Thoracic aorta (tissue), 2 donors: ENCODE measurements around the gene BPIFB6. TPM values are rescaled to one million over a fixed set of nuclear protein-coding genes. Genes with fewer than 3 reads are reported as not detected.

ENCODE experiments used
- ATAC-seq: fragments of 150-250 bp; one replicate; pipeline ENCODE4 v1.8.0; 2017; ENCODE audit warnings: low read depth; ENCODE audit not compliant: insufficient number of reproducible peaks, low FRiP score
- DNase-seq: peaks from one replicate; pipeline ENCODE4 v3.0.0-alpha.2; 2020; ENCODE audit warnings: low spot score
- H3K27ac ChIP-seq, 2 donors: fragments of 200-600 bp; sonication (generic); 1 replicate in 1 of 2; 2 replicates in 1 of 2; pipeline ENCODE4 v1.5.1; 2016; ENCODE audit warnings: mild to moderate bottlenecking in 2 of 2, moderate library complexity in 2 of 2
- H3K27me3 ChIP-seq: fragments of 200-600 bp; sonication (generic); replicated peaks from 2 replicates; pipeline ENCODE4 v1.6.0; 2016; ENCODE audit warnings: mild to moderate bottlenecking; ENCODE audit not compliant: insufficient read depth
- H3K36me3 ChIP-seq: fragments of 200-600 bp; sonication (generic); one replicate; pipeline ENCODE4 v1.5.1; 2016
- H3K4me1 ChIP-seq, 2 donors: fragments of 200-600 bp; sonication (generic); 1 replicate in 1 of 2; 2 replicates in 1 of 2; pipeline versions ENCODE4 v1.5.1 to v1.6.0; 2016; ENCODE audit warnings: low read depth in 2 of 2, mild to moderate bottlenecking in 1 of 2; ENCODE audit not compliant: control insufficient read depth in 1 of 2
- H3K4me3 ChIP-seq: fragments of 200-600 bp; sonication (generic); 2 replicates; pipeline ENCODE4 v1.5.1; 2016; ENCODE audit warnings: mild to moderate bottlenecking
- H3K9me3 ChIP-seq: fragments of 200-600 bp; sonication (generic); 2 replicates; pipeline ENCODE4 v1.5.1; 2016
- total RNA-seq, 2 donors: library from RNA; depleted of rRNA; stranded (reverse); fragments of >200 nt; gene quantifications; one replicate each; pipeline versions ENCODE4 v1.1.0 to v1.2.3, GENCODE V29; 2016
- TF ChIP-seq, protein P1 (sequence below): fragments of 200-600 bp; sonication (generic); IDR thresholded peaks from one replicate; pipeline ENCODE4 v1.5.1; 2019; ENCODE audit warnings: antibody characterized with exemption

BPIFB6 gene
- total RNA-seq, 2 donors from 2014 or later = not detected

DNA sequence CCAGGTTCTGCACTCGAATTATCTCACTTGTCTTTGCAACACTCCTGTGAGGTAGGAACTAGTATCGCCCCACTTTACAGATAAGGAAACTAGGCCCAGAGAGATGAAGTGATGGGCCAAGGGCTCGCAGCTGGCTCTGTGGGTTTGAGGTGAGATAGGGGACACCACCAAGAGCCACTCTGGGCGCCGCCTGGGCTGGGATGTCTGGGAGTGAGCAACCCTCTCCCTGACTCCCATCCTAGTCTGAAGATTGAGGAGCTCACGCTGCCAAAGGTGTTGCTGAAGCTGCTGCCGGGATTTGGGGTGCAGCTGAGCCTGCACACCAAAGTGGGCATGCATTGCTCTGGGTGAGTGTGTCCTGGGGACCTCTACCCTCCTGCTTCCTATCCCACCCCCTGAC is 27.7 kb downstream of the BPIFB6 start:
- H3K27me3 ChIP-seq = no peaks in the 10 kb centered on the region
- ATAC-seq (no peak), DNase-seq (no peak)
- H3K4me3 ChIP-seq = no peak overlapping the region
- H3K4me1 ChIP-seq = no peaks in the 10 kb centered on the region
- no peaks in the 10 kb centered on the region for H3K9me3 ChIP-seq
- no peak overlapping the region for H3K27ac ChIP-seq
- no peaks in the 10 kb centered on the region for H3K36me3 ChIP-seq
- TF ChIP-seq, protein P1, sequence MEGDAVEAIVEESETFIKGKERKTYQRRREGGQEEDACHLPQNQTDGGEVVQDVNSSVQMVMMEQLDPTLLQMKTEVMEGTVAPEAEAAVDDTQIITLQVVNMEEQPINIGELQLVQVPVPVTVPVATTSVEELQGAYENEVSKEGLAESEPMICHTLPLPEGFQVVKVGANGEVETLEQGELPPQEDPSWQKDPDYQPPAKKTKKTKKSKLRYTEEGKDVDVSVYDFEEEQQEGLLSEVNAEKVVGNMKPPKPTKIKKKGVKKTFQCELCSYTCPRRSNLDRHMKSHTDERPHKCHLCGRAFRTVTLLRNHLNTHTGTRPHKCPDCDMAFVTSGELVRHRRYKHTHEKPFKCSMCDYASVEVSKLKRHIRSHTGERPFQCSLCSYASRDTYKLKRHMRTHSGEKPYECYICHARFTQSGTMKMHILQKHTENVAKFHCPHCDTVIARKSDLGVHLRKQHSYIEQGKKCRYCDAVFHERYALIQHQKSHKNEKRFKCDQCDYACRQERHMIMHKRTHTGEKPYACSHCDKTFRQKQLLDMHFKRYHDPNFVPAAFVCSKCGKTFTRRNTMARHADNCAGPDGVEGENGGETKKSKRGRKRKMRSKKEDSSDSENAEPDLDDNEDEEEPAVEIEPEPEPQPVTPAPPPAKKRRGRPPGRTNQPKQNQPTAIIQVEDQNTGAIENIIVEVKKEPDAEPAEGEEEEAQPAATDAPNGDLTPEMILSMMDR = no peak

DNA sequence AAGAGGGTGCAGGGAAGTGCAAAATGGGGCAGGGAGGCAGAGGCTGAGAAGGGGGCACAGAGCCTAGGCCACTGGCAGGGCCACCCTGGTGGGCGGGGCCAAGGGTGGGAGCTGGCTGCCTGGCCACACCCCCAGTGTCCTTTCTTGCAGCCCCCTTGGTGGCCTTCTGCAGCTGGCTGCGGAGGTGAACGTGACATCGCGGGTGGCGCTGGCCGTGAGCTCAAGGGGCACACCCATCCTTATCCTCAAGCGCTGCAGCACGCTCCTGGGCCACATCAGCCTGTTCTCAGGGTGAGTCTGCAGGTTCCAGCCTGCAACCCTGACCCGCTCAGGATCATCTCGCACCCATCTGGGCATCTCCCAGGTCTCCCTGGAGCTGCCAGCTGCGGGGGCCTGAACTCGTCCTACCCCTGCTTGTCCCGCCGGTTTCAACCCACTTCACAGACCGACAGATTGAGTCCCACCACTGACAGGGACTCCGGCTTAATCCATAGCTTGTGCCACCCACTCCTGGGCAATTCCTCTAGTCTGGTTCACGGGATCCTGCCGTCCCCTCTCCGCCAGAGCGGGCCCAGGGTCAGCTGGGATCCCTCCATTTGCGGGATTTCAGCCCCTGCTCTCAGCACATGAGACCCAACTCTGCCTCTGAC is 28.4 kb downstream of the BPIFB6 start:
- no peak for DNase-seq
- Histone ChIP-seq H3K9me3 (no peaks in the 10 kb centered on the region), H3K27me3 (no peaks in the 10 kb centered on the region), H3K36me3 (no peaks in the 10 kb centered on the region), H3K4me3 (no peak overlapping the region), H3K4me1 (no peaks in the 10 kb centered on the region), H3K27ac (no peak overlapping the region)
- ATAC-seq = no peak
- TF ChIP-seq, protein P1 = no peak

DNA sequence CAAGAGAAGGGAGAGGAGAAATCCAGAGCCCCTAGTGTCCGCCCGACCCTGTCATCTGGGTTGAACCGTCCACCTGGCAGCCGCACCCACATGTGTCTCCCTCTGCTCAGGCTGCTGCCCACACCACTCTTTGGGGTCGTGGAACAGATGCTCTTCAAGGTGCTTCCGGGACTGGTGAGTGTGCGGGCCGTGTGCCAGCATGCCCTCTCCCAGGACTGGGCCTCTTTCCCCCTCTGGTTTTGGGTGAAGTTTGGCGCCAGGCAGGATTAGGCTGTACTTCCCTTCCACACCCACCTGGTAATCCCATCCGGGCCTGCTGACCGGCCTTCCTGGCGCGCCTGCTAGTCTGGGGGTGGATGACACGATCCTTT is 30.2 kb downstream of the BPIFB6 start:
- DNase-seq = no peak

GRCh38 chr20:33062105-33062824 is 30.8 kb downstream of the BPIFB6 start:
- TF ChIP-seq, protein P1 = no peak
- no peak for ATAC-seq

More for the DNA sequence above, 30.2 kb downstream of the BPIFB6 start:
- no peaks in the 10 kb centered on the region for H3K27me3 ChIP-seq
- no peaks in the 10 kb centered on the region for H3K4me1 ChIP-seq
- H3K9me3 ChIP-seq = no peaks in the 10 kb centered on the region
- no peaks in the 10 kb centered on the region for H3K36me3 ChIP-seq
- H3K27ac ChIP-seq = no peak overlapping the region
- no peak overlapping the region for H3K4me3 ChIP-seq
- no peak for ATAC-seq
- TF ChIP-seq, protein P1 = no peak

GRCh38 chr20:33062825-33063149 is 31.3 kb downstream of the BPIFB6 start:
- H3K4me3 ChIP-seq = no peak overlapping the region
- no peaks in the 10 kb centered on the region for H3K9me3 ChIP-seq
- TF ChIP-seq, protein P1 = no peak
- ATAC-seq = no peak
- no peaks in the 10 kb centered on the region for H3K36me3 ChIP-seq
- no peak overlapping the region for H3K27ac ChIP-seq
- no peak for DNase-seq
- H3K27me3 ChIP-seq = no peaks in the 10 kb centered on the region
- no peaks in the 10 kb centered on the region for H3K4me1 ChIP-seq

More at GRCh38 chr20:33062105-33062824, 30.8 kb downstream of the BPIFB6 start:
- Histone ChIP-seq H3K27me3 (no peaks in the 10 kb centered on the region), H3K9me3 (no peaks in the 10 kb centered on the region), H3K27ac (no peak overlapping the region), H3K36me3 (no peaks in the 10 kb centered on the region), H3K4me1 (no peaks in the 10 kb centered on the region), H3K4me3 (no peak overlapping the region)
- no peak for DNase-seq
